ENCODE results near the gene RAP2C. TPM values are rescaled to one million over a fixed set of nuclear protein-coding genes. Genes with fewer than 3 reads are reported as not detected.
"Not testable (repeated sequence)": the region's sequence is repeated elsewhere in the genome, so short reads cannot be mapped to it uniquely, and the experiment has no call there.

Gene RAP2C
- total and polyA plus RNA-seq, 2 experiments from 2014 or later, result 14.5 to 25.0 TPM

- Histone ChIP-seq H3F3A (replicated peaks; ENCODE audit: low read depth) (no peaks in the 10 kb centered on the region), H3K27me3 (ENCODE audit: insufficient read depth) (no peaks in the 10 kb centered on the region), H3K27ac (ENCODE audit: low read depth) (no peak overlapping the region), H3K4me1 (ENCODE audit: insufficient read depth) (no peaks in the 10 kb centered on the region), H3K4me3 (no peak overlapping the region), H4K20me1 (replicated peaks; ENCODE audit: insufficient read depth) (no peaks in the 10 kb centered on the region), H3K4me2 (no peak overlapping the region), H2AFZ (no peak overlapping the region), H3K9me2 (ENCODE audit: insufficient read depth) (no peaks in the 10 kb centered on the region), H3K79me2 (replicated peaks; ENCODE audit: insufficient read depth) (no peaks in the 10 kb centered on the region), H3K36me3 (ENCODE audit: insufficient read depth) (no peaks in the 10 kb centered on the region)
- Mint-ChIP-seq H3K27ac (no peak overlapping the region), H3K9me3 (peaks cover 33% of the 10 kb centered on the region), H3K36me3 (ENCODE audit: low read depth) (peaks cover 33% of the 10 kb centered on the region), H3K4me3 (no peak overlapping the region), H3K27me3 (ENCODE audit: insufficient read depth, low read depth, poor library complexity) (peaks cover 4% of the 10 kb centered on the region), H3K4me1 (peaks cover 6% of the 10 kb centered on the region)
- no peak for ATAC-seq
- TF ChIP-seq NANOG (IDR thresholded peaks at IDR 0.05; ENCODE audit: borderline replicate concordance) (no peak), EZH2 (IDR thresholded peaks at IDR 0.05; ENCODE audit: low read depth, unreplicated experiment) (no peak), ETS1 (IDR thresholded peaks at IDR 0.05) (no peak), JUNB (IDR thresholded peaks at IDR 0.05; ENCODE audit: unreplicated experiment) (no peak)
- no peak for DNase-seq (ENCODE audit: low spot score)
Observed at GRCh38 chrX:132165005-132165404, 54.2 kb downstream of the RAP2C start.

DNA sequence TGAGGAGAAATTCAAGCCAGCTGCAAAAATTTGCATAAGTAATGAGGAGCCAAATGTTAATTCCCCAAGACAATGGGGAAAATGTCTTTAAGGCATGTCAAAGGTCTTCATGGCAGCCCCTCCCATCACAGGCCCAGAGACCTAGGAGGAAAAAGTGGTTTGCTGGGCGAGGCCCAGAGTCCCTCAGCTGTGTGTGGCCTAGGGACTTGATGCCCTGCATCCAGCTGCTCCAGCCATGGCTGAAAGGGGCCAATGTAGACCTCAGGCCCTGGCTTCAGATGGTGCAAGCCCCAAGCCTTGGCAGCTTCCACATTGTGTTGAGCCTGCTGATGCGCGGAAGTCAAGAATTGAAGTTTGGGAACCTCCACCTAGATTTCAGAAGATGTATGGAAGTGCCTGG is 56.2 kb downstream of the RAP2C start:
- not testable (repeated sequence) for H3K27me3 ChIP-seq (ENCODE audit: insufficient read depth); H3K4me1 ChIP-seq (ENCODE audit: insufficient read depth); H3K27me3 Mint-ChIP-seq (ENCODE audit: insufficient read depth, low read depth, poor library complexity); H3K79me2 ChIP-seq (replicated peaks; ENCODE audit: insufficient read depth); ATAC-seq; H3K27ac Mint-ChIP-seq; H3K4me1 Mint-ChIP-seq; H3K9me2 ChIP-seq (ENCODE audit: insufficient read depth); H4K20me1 ChIP-seq (replicated peaks; ENCODE audit: insufficient read depth); H3K4me3 ChIP-seq; H3F3A ChIP-seq (replicated peaks; ENCODE audit: low read depth); H3K36me3 ChIP-seq (ENCODE audit: insufficient read depth); H3K4me3 Mint-ChIP-seq; DNase-seq (ENCODE audit: low spot score); H3K27ac ChIP-seq (ENCODE audit: low read depth); H2AFZ ChIP-seq; H3K4me2 ChIP-seq
- Mint-ChIP-seq H3K36me3 (ENCODE audit: low read depth) (peaks cover 33% of the 10 kb centered on the region), H3K9me3 (peaks cover 33% of the 10 kb centered on the region)

GRCh38 chrX:132153166-132153565 is 66.1 kb downstream of the RAP2C start:
- ATAC-seq (no peak), DNase-seq (ENCODE audit: low spot score) (no peak)
- H4K20me1 ChIP-seq (replicated peaks; ENCODE audit: insufficient read depth), result no peaks in the 10 kb centered on the region
- no peak overlapping the region for H3K4me3 ChIP-seq
- H3K36me3 Mint-ChIP-seq (ENCODE audit: low read depth), result no peaks in the 10 kb centered on the region
- no peaks in the 10 kb centered on the region for H3K4me1 ChIP-seq (ENCODE audit: insufficient read depth)
- H3K4me1 Mint-ChIP-seq, result no peaks in the 10 kb centered on the region; the same call in 2 of the 3 replicates
- H3K79me2 ChIP-seq (replicated peaks; ENCODE audit: insufficient read depth), result no peaks in the 10 kb centered on the region
- H3F3A ChIP-seq (replicated peaks; ENCODE audit: low read depth), result no peaks in the 10 kb centered on the region
- no peak overlapping the region for H2AFZ ChIP-seq
- TF ChIP-seq CTCF (conservative IDR thresholded peaks at IDR 0.05; ENCODE audit: low read depth in 2 of 2) (no peak), NANOG (IDR thresholded peaks at IDR 0.05; ENCODE audit: borderline replicate concordance) (no peak), EZH2phosphoT487 (IDR thresholded peaks at IDR 0.05; ENCODE audit: unreplicated experiment) (no peak)
- no peak overlapping the region for H3K27ac ChIP-seq (ENCODE audit: low read depth)
- H3K27ac Mint-ChIP-seq, result no peak overlapping the region
- H3K27me3 Mint-ChIP-seq (ENCODE audit: insufficient read depth, low read depth, poor library complexity), result no peaks in the 10 kb centered on the region
- H3K36me3 ChIP-seq (ENCODE audit: insufficient read depth), result no peaks in the 10 kb centered on the region
- H3K4me2 ChIP-seq, result no peak overlapping the region
- no peaks in the 10 kb centered on the region for H3K27me3 ChIP-seq (ENCODE audit: insufficient read depth)
- no peak overlapping the region for H3K4me3 Mint-ChIP-seq
- no peaks in the 10 kb centered on the region for H3K9me3 Mint-ChIP-seq
- no peaks in the 10 kb centered on the region for H3K9me2 ChIP-seq (ENCODE audit: insufficient read depth)

Other genes starting within 250 kb of the RAP2C start
- 110 and 123 TPM in 2 replicates for gene STK26, start 196.1 kb downstream of the RAP2C start, total RNA-seq (2014; rRNA removed; shearing (Covaris generic))
- gene STK26, start 196.1 kb downstream of the RAP2C start, polyA plus RNA-seq (2016; fragmentation: Nextera tagmentation; extraction: Ambion mirVana), result 57.9 and 65.2 TPM in 2 replicates
- gene FRMD7, start 91.4 kb downstream of the RAP2C start, total RNA-seq (2014; rRNA removed; shearing (Covaris generic)), result not detected in 2 replicates
- not detected in 2 replicates for gene FRMD7, start 91.4 kb downstream of the RAP2C start, polyA plus RNA-seq (2016; fragmentation: Nextera tagmentation; extraction: Ambion mirVana)

Data from GM23338 (cell line).